ENCODE data around the gene TSPAN4. TPM values are rescaled to one million over a fixed set of nuclear protein-coding genes. Genes with fewer than 3 reads are reported as not detected.

The TSPAN4 gene
- total RNA-seq, 1 donor from 2014 or later = 2.3 TPM

GRCh38 chr11:888310-889212 lies 45.9 kb downstream of the TSPAN4 start:
- POLR2A ChIA-PET = no interaction called here
- Mint-ChIP-seq H3K27ac (no peak overlapping the region), H3K27me3 (no peaks in the 10 kb centered on the region), H3K9me3 (no peaks in the 10 kb centered on the region), H3K36me3 (ENCODE audit: low read depth) (peaks cover 24% of the 10 kb centered on the region), H3K4me1 (no peaks in the 10 kb centered on the region), H3K4me3 (no peak overlapping the region)
- DNase-seq (no peak), ATAC-seq (ENCODE audit: low read depth) (no peak)
- intact Hi-C loops (cut with micrococcal nuclease) = no loop called here
- CTCF ChIA-PET = no interaction called here
- no peak for TF ChIP-seq CTCF (IDR thresholded peaks at IDR 0.05)

GRCh38 chr11:889257-889656 lies 46.6 kb downstream of the TSPAN4 start:
- intact Hi-C loops (cut with micrococcal nuclease) = no loop called here
- H3K27me3 Mint-ChIP-seq = no peaks in the 10 kb centered on the region
- TF ChIP-seq CTCF (IDR thresholded peaks at IDR 0.05) = no peak
- H3K4me1 Mint-ChIP-seq = no peaks in the 10 kb centered on the region
- no peak overlapping the region for H3K27ac Mint-ChIP-seq
- H3K4me3 Mint-ChIP-seq = no peak overlapping the region
- DNase-seq = no peak
- CTCF ChIA-PET = no interaction called here
- POLR2A ChIA-PET = no interaction called here
- H3K36me3 Mint-ChIP-seq (ENCODE audit: low read depth) = peaks cover 24% of the 10 kb centered on the region
- no peak for ATAC-seq (ENCODE audit: low read depth)
- H3K9me3 Mint-ChIP-seq = no peaks in the 10 kb centered on the region

- DNase-seq (no peak), ATAC-seq (ENCODE audit: low read depth) (no peak)
- Mint-ChIP-seq H3K4me1 (no peaks in the 10 kb centered on the region), H3K27me3 (no peaks in the 10 kb centered on the region), H3K36me3 (ENCODE audit: low read depth) (peaks cover 24% of the 10 kb centered on the region), H3K4me3 (no peak overlapping the region), H3K9me3 (no peaks in the 10 kb centered on the region), H3K27ac (no peak overlapping the region)
- intact Hi-C loops (cut with micrococcal nuclease) = no loop called here
- POLR2A ChIA-PET = no interaction called here
- no peak for TF ChIP-seq CTCF (IDR thresholded peaks at IDR 0.05)
- CTCF ChIA-PET = no interaction called here
These were observed 47.2 kb downstream of the TSPAN4 start for GRCh38 chr11:889687-890475.

- CTCF ChIA-PET = no interaction called here
- H3K4me3 Mint-ChIP-seq = no peak overlapping the region
- no peak overlapping the region for H3K27ac Mint-ChIP-seq
- H3K4me1 Mint-ChIP-seq = no peaks in the 10 kb centered on the region
- ATAC-seq (ENCODE audit: low read depth) (no peak), DNase-seq (no peak)
- TF ChIP-seq CTCF (IDR thresholded peaks at IDR 0.05) = no peak
- no peaks in the 10 kb centered on the region for H3K9me3 Mint-ChIP-seq
- POLR2A ChIA-PET = no interaction called here
- intact Hi-C loops (cut with micrococcal nuclease) = no loop called here
- no peaks in the 10 kb centered on the region for H3K27me3 Mint-ChIP-seq
- H3K36me3 Mint-ChIP-seq (ENCODE audit: low read depth) = peaks cover 19% of the 10 kb centered on the region
These were observed 48.3 kb downstream of the TSPAN4 start for GRCh38 chr11:890794-891540.
